ENCODE data around the gene FGF22. TPM values are rescaled to one million over a fixed set of nuclear protein-coding genes. Genes with fewer than 3 reads are reported as not detected.

FGF22 gene
- total RNA-seq, 1 experiment from 2014 or later: not detected

DNA sequence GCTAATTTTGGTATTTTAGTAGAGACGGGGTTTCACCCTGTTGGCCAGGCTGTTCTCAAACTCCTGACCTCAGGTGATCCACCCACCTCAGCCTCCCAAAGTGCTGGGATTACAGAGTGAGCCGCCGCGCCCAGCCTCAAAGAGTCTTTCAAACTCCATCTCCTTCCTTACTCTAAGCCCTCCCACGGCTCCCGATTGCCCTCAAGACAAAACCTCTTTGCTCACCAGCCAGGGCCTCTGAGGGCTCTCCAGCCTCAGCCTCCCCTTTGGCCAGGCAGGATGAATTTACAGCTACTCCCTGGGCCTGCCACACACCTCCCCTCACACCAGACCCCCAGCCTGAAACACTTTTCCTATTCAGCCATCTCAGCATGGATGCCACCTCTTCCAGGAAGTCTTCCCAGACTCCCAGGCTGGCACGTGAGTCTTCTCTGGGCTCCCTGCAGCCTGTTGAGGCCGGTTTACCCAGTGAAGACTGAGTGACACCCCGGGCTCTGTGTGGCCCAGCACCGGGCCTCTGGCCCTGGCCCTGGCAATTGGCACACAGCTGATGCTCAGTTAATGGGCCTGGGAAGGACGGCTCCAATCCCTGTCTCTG, 48.0 kb downstream of the FGF22 start:
- in situ Hi-C loops (cut with HindIII; ENCODE audit: low sequenced_read_pairs): no loop called here
- DNase-seq (ENCODE audit: low spot score): no peak

- DNase-seq (ENCODE audit: low spot score): no peak
- in situ Hi-C loops (cut with HindIII; ENCODE audit: low sequenced_read_pairs): no loop called here
Measured at GRCh38 chr19:688214-688613, 48.5 kb downstream of the FGF22 start.

DNA sequence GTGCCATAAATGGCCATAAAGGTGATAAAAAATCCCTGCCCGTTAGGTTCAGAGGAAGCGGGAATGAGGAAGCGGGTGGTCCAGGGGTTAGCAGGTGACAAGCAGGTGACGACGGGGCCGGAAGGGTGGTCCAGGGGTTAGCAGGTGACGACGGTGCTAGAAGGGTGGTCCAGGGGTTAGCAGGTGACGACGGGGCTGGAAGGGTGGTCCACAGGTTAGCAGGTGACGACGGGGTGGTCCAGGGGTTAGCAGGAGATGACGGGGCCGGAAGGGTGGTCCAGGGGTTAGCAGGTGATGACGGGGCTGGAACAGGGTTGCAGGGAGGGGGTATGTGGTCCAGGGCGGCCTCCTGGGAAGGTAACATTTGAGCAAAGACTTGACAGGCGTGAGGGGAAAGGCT, 49.3 kb downstream of the FGF22 start:
- no peak for DNase-seq (ENCODE audit: low spot score)
- in situ Hi-C loops (cut with HindIII; ENCODE audit: low sequenced_read_pairs): no loop called here

- in situ Hi-C loops (cut with HindIII; ENCODE audit: low sequenced_read_pairs): no loop called here
- no peak for DNase-seq (ENCODE audit: low spot score)
Measured at GRCh38 chr19:690203-690602, 50.5 kb downstream of the FGF22 start.

Other genes with a start within 250 kb of the FGF22 start
- gene C2CD4C, start 230.7 kb upstream of the FGF22 start, total RNA-seq (2014; rRNA removed; shearing (Covaris generic)): 6.0 and 11.9 TPM in 2 replicates
- 12.7 and 14.3 TPM in 2 replicates for gene SHC2, start 178.8 kb upstream of the FGF22 start, total RNA-seq (2014; rRNA removed; shearing (Covaris generic))
- gene MADCAM1, start 143.4 kb upstream of the FGF22 start, total RNA-seq (2014; rRNA removed; shearing (Covaris generic)): 0.14 TPM in 1 of 2 replicates, not detected in the other
- gene TPGS1, start 132.4 kb upstream of the FGF22 start, total RNA-seq (2014; rRNA removed; shearing (Covaris generic)): 89.0 and 129 TPM in 2 replicates
- 178 and 208 TPM in 2 replicates for gene CDC34, start 108.1 kb upstream of the FGF22 start, total RNA-seq (2014; rRNA removed; shearing (Covaris generic))
- gene GZMM, start 95.8 kb upstream of the FGF22 start, total RNA-seq (2014; rRNA removed; shearing (Covaris generic)): 0.17 and 0.74 TPM in 2 replicates
- gene BSG, start 67.3 kb upstream of the FGF22 start, total RNA-seq (2014; rRNA removed; shearing (Covaris generic)): 618 and 674 TPM in 2 replicates
- gene HCN2, start 50.0 kb upstream of the FGF22 start, total RNA-seq (2014; rRNA removed; shearing (Covaris generic)): 6.0 and 6.7 TPM in 2 replicates
- 62.0 and 62.8 TPM in 2 replicates for gene POLRMT, start 6.3 kb upstream of the FGF22 start, total RNA-seq (2014; rRNA removed; shearing (Covaris generic))
- gene RNF126, start 23.3 kb downstream of the FGF22 start, total RNA-seq (2014; rRNA removed; shearing (Covaris generic)): 44.5 and 48.7 TPM in 2 replicates
- gene FSTL3, start 36.5 kb downstream of the FGF22 start, total RNA-seq (2014; rRNA removed; shearing (Covaris generic)): 15.0 and 26.0 TPM in 2 replicates
- not detected in 2 replicates for gene PRSS57, start 55.6 kb downstream of the FGF22 start, total RNA-seq (2014; rRNA removed; shearing (Covaris generic))
- gene PALM, start 69.1 kb downstream of the FGF22 start, total RNA-seq (2014; rRNA removed; shearing (Covaris generic)): 30.0 and 49.6 TPM in 2 replicates
- 1.2 and 2.8 TPM in 2 replicates for gene MISP, start 111.2 kb downstream of the FGF22 start, total RNA-seq (2014; rRNA removed; shearing (Covaris generic))
- gene PTBP1, start 157.6 kb downstream of the FGF22 start, total RNA-seq (2014; rRNA removed; shearing (Covaris generic)): 273 and 361 TPM in 2 replicates
- gene PLPPR3, start 182.1 kb downstream of the FGF22 start, total RNA-seq (2014; rRNA removed; shearing (Covaris generic)): 47.9 and 54.5 TPM in 2 replicates
- 0.25 TPM in 1 of 2 replicates, not detected in the other for gene AZU1, start 188.0 kb downstream of the FGF22 start, total RNA-seq (2014; rRNA removed; shearing (Covaris generic))
- 2.3 TPM in 1 of 2 replicates, not detected in the other for gene PRTN3, start 201.1 kb downstream of the FGF22 start, total RNA-seq (2014; rRNA removed; shearing (Covaris generic))
- gene ELANE, start 212.4 kb downstream of the FGF22 start, total RNA-seq (2014; rRNA removed; shearing (Covaris generic)): not detected in 2 replicates
- gene CFD, start 219.8 kb downstream of the FGF22 start, total RNA-seq (2014; rRNA removed; shearing (Covaris generic)): 3.6 and 6.1 TPM in 2 replicates